ENCODE measurements around the gene SAMD9L. TPM values are rescaled to one million over a fixed set of nuclear protein-coding genes. Genes with fewer than 3 reads are reported as not detected.

The SAMD9L gene
- total RNA-seq, 4 donors from 2014 or later = 7.2 to 28.8 (median 16.4) TPM

GRCh38 chr7:93185303-93186027 lies 37.3 kb upstream of the SAMD9L start:
- Histone ChIP-seq H3K9me3 (no peaks in the 10 kb centered on the region), H3K4me1 (no peaks in the 10 kb centered on the region), H3K36me3 (no peaks in the 10 kb centered on the region), H3K4me3 (no peak overlapping the region), H3K27ac (no peak overlapping the region), H3K27me3 (peaks cover 16% of the 10 kb centered on the region)
- 57 to 66% methylated on average over 1 of the region's 1 CpG for WGBS, 2 donors (ENCODE audit: low coverage in 1 of 2)
- intact Hi-C loops (cut with DNase I; ENCODE audit: low total_unique reads) = no loop called here
- in situ Hi-C loops (cut with MboI; ENCODE audit: low pct_ligation_motif_present in 1 of 4, low pct_unique_long_range_greater_than_20kb in 1 of 4, low sequenced_read_pairs in 3 of 4) = no loop called here
- TF ChIP-seq POLR2AphosphoS5 (IDR thresholded peaks at IDR 0.05) = no peak
- TF ChIP-seq CTCF (IDR thresholded peaks at IDR 0.05) = no peak
- TF ChIP-seq POLR2A (IDR thresholded peaks at IDR 0.05) = no peak
- DNase-seq = no peak

GRCh38 chr7:93179173-93179572 lies 31.0 kb upstream of the SAMD9L start:
- no peak overlapping the region for H3K4me3 ChIP-seq
- no peaks in the 10 kb centered on the region for H3K9me3 ChIP-seq
- no peak for DNase-seq
- H3K36me3 ChIP-seq = no peaks in the 10 kb centered on the region
- no peak overlapping the region for H3K27ac ChIP-seq
- H3K4me1 ChIP-seq = no peaks in the 10 kb centered on the region
- no peaks in the 10 kb centered on the region for H3K27me3 ChIP-seq
- TF ChIP-seq POLR2AphosphoS5 (IDR thresholded peaks at IDR 0.05) (no peak), CTCF (IDR thresholded peaks at IDR 0.05) (no peak), EP300 (IDR thresholded peaks at IDR 0.05; ENCODE audit: low read depth) (no peak), POLR2A (IDR thresholded peaks at IDR 0.05) (no peak)
- intact Hi-C loops (cut with DNase I; ENCODE audit: low total_unique reads) = no loop called here
- in situ Hi-C loops (cut with MboI; ENCODE audit: low pct_ligation_motif_present in 1 of 4, low pct_unique_long_range_greater_than_20kb in 1 of 4, low sequenced_read_pairs in 3 of 4) = no loop called here

GRCh38 chr7:93178213-93178612 lies 30.0 kb upstream of the SAMD9L start:
- intact Hi-C loops (cut with DNase I; ENCODE audit: low total_unique reads) = no loop called here

GRCh38 chr7:93176992-93177580 lies 28.9 kb upstream of the SAMD9L start:
- no peak for DNase-seq
- intact Hi-C loops (cut with DNase I; ENCODE audit: low total_unique reads) = no loop called here

More at GRCh38 chr7:93178213-93178612, 30.0 kb upstream of the SAMD9L start:
- Histone ChIP-seq H3K4me3 (no peak overlapping the region), H3K27ac (no peak overlapping the region), H3K9me3 (no peaks in the 10 kb centered on the region), H3K36me3 (no peaks in the 10 kb centered on the region), H3K27me3 (no peaks in the 10 kb centered on the region), H3K4me1 (no peaks in the 10 kb centered on the region)
- 16% methylated on average over 3 of the region's 3 CpGs for WGBS, 2 donors (ENCODE audit: low coverage in 1 of 2)
- DNase-seq = no peak
- TF ChIP-seq CTCF (IDR thresholded peaks at IDR 0.05) (peak; percentile 10 to 44 (median 28)), EP300 (IDR thresholded peaks at IDR 0.05; ENCODE audit: low read depth) (no peak)
- in situ Hi-C loops (cut with MboI; ENCODE audit: low pct_ligation_motif_present in 1 of 4, low pct_unique_long_range_greater_than_20kb in 1 of 4, low sequenced_read_pairs in 3 of 4) = no loop called here

More at GRCh38 chr7:93176992-93177580, 28.9 kb upstream of the SAMD9L start:
- TF ChIP-seq POLR2AphosphoS5 (IDR thresholded peaks at IDR 0.05) (no peak), CTCF (IDR thresholded peaks at IDR 0.05) (no peak), POLR2A (IDR thresholded peaks at IDR 0.05) (no peak), EP300 (IDR thresholded peaks at IDR 0.05; ENCODE audit: low read depth) (no peak)
- H3K36me3 ChIP-seq = no peaks in the 10 kb centered on the region
- no peaks in the 10 kb centered on the region for H3K9me3 ChIP-seq
- no peak overlapping the region for H3K4me3 ChIP-seq
- H3K27ac ChIP-seq = no peak overlapping the region
- H3K27me3 ChIP-seq = no peaks in the 10 kb centered on the region
- no peaks in the 10 kb centered on the region for H3K4me1 ChIP-seq
- 53 to 54% methylated on average over 2 of the region's 2 CpGs for WGBS, 2 donors (ENCODE audit: low coverage in 1 of 2)
- in situ Hi-C loops (cut with MboI; ENCODE audit: low pct_ligation_motif_present in 1 of 4, low pct_unique_long_range_greater_than_20kb in 1 of 4, low sequenced_read_pairs in 3 of 4) = no loop called here
